NCI-H1694 treated with DMSO at 0.1 percent for 48 hours (cell line): ENCODE data around the gene TM4SF20.

Source experiments
- DNase-seq: peaks from one replicate; lab custom pipeline; 2025; lab: John Stamatoyannopoulos, UW

TM4SF20 gene

GRCh38 chr2:227320305-227321094 lies 58.6 kb downstream of the TM4SF20 start:
- no peak for DNase-seq

GRCh38 chr2:227317834-227318233 lies 61.3 kb downstream of the TM4SF20 start:
- DNase-seq = no peak

GRCh38 chr2:227313310-227313709 lies 65.8 kb downstream of the TM4SF20 start:
- no peak for DNase-seq

- DNase-seq = no peak
These were observed 66.5 kb downstream of the TM4SF20 start for GRCh38 chr2:227312579-227312978.
